GM12864 (cell line): ENCODE data around the gene SLC6A3.

ENCODE experiments used
- DNase-seq: peaks from one replicate; pipeline ENCODE4 v3.0.0-alpha.2; 2011; ENCODE audit warnings: low read depth
- H3K4me3 ChIP-seq: 2 replicates; pipeline ENCODE4 v1.5.1; 2011; ENCODE audit warnings: mild to moderate bottlenecking, low read depth, low read length, control low read depth
- CTCF ChIP-seq: IDR thresholded peaks from 2 replicates; pipeline ENCODE4 v1.5.1; 2011; ENCODE audit warnings: low read depth, mild to moderate bottlenecking, moderate library complexity, low read length, control low read depth, inconsistent platforms; ENCODE audit errors: missing control alignments

SLC6A3 gene

GRCh38 chr5:1445313-1445688, at the start of gene SLC6A3:
Gene SLC6A3, minus strand, starts transcription at chr5:1445440. Its CDS starts 2,243 bp downstream, at chr5:1443197.
- no peak for TF ChIP-seq CTCF
- DNase-seq: no peak
- H3K4me3 ChIP-seq: no peak within 1 kb of the TSS

- TF ChIP-seq CTCF: no peak
- H3K4me3 ChIP-seq: peak overlapping the region; percentile 64
- no peak for DNase-seq
Measured at GRCh38 chr5:1493941-1494340, 48.7 kb upstream of the SLC6A3 start.

- TF ChIP-seq CTCF: no peak
- H3K4me3 ChIP-seq: peak overlapping the region; percentile 64
- DNase-seq: no peak
Measured at GRCh38 chr5:1493413-1493812, 48.2 kb upstream of the SLC6A3 start.

- no peak for TF ChIP-seq CTCF
- no peak for DNase-seq
- H3K4me3 ChIP-seq: peak overlapping the region; percentile 64
Measured at GRCh38 chr5:1492757-1493156, 47.5 kb upstream of the SLC6A3 start.

- peak overlapping the region; percentile 64 for H3K4me3 ChIP-seq
- DNase-seq: no peak
- TF ChIP-seq CTCF: no peak
Measured at GRCh38 chr5:1490376-1490775, 45.1 kb upstream of the SLC6A3 start.

GRCh38 chr5:1489754-1490153, 44.5 kb upstream of the SLC6A3 start:
- peak overlapping the region; percentile 64 for H3K4me3 ChIP-seq
- no peak for DNase-seq
- no peak for TF ChIP-seq CTCF

- no peak for TF ChIP-seq CTCF
- DNase-seq: no peak
- H3K4me3 ChIP-seq: peak overlapping the region; percentile 64
Measured at GRCh38 chr5:1488882-1489680, 43.8 kb upstream of the SLC6A3 start.
